Left renal cortex interstitium (tissue), 4 donors: ENCODE measurements around the gene ZNF688. TPM values are rescaled to one million over a fixed set of nuclear protein-coding genes. Genes with fewer than 3 reads are reported as not detected.
A peak's percentile ranks its signal among the peaks of the same experiment; 100 is the strongest.

Source experiments
- DNase-seq, 4 donors: peaks; one replicate each; pipeline ENCODE4 v3.0.0-alpha.2; 2013; ENCODE audit warnings: low read depth in 4 of 4, low spot score in 2 of 4, missing footprints in 1 of 4
- polyA plus RNA-seq, 4 donors: library from polyadenylated mRNA; unstranded; fragments of 120-200 nt; gene quantifications; one replicate each; pipeline ENCODE4 v1.2.1, GENCODE V29; 2013; ENCODE audit not compliant: insufficient read length in 4 of 4

Gene ZNF688
- polyA plus RNA-seq, 4 donors, result 11.3 to 18.5 (median 15.8) TPM

- DNase-seq, result no peak
Measured at GRCh38 chr16:30588651-30589050, 17.1 kb upstream of the ZNF688 start.

GRCh38 chr16:30585400-30586191, 14.1 kb upstream of the ZNF688 start, which contains the start of gene ZNF785:
Gene ZNF785, minus strand, starts transcription at chr16:30585697. Its CDS starts 86 bp downstream, at chr16:30585611.
- peak; percentile 96 to 99 (median 98) for DNase-seq

- DNase-seq, result peak in 1 of 4 donors; percentile 12
Measured at GRCh38 chr16:30585022-30585399, 13.5 kb upstream of the ZNF688 start.

- no peak for DNase-seq
Measured at GRCh38 chr16:30582611-30583340, 11.3 kb upstream of the ZNF688 start.

- DNase-seq, result no peak
Measured at GRCh38 chr16:30581457-30581856, 9.9 kb upstream of the ZNF688 start.

- DNase-seq, result no peak
Measured at GRCh38 chr16:30574678-30575077, 3.2 kb upstream of the ZNF688 start.

- peak in 1 of 4 donors; percentile 47 for DNase-seq
Measured at GRCh38 chr16:30570636-30571444, 674 bp downstream of the ZNF688 start.

- no peak for DNase-seq
Measured at GRCh38 chr16:30569746-30570635, 1.5 kb downstream of the ZNF688 start.

- no peak for DNase-seq
Measured at GRCh38 chr16:30569281-30569680, 2.2 kb downstream of the ZNF688 start.

GRCh38 chr16:30567991-30568638, 3.4 kb downstream of the ZNF688 start:
- DNase-seq, result no peak

- no peak for DNase-seq
Measured at GRCh38 chr16:30567160-30567990, 4.1 kb downstream of the ZNF688 start.

- DNase-seq, result no peak
Measured at GRCh38 chr16:30566531-30566930, 5.0 kb downstream of the ZNF688 start.

GRCh38 chr16:30565984-30566383, 5.5 kb downstream of the ZNF688 start:
- no peak for DNase-seq

GRCh38 chr16:30565526-30565925, 6.0 kb downstream of the ZNF688 start:
- DNase-seq, result no peak

GRCh38 chr16:30562021-30562420, 9.5 kb downstream of the ZNF688 start:
- no peak for DNase-seq

- DNase-seq, result no peak
Measured at GRCh38 chr16:30561089-30561816, 10.3 kb downstream of the ZNF688 start.

- DNase-seq, result no peak
Measured at GRCh38 chr16:30559690-30560089, 11.8 kb downstream of the ZNF688 start.

GRCh38 chr16:30558789-30559377, 12.6 kb downstream of the ZNF688 start:
- DNase-seq, result no peak
